Tibial artery (tissue), 4 donors: ENCODE results near the gene HMGN4.
A peak's percentile ranks its signal among the peaks of the same experiment; 100 is the strongest.

Experiments used
- DNase-seq, 2 donors: peaks; one replicate each; pipeline ENCODE4 v3.0.0-alpha.2; 2019
- H3K27ac ChIP-seq, 2 donors: fragments of 200-600 bp; sonication (generic) in 1 of 2; 1 replicate in 1 of 2; 2 replicates in 1 of 2; pipeline ENCODE4 v1.5.1; 2018 to 2019; ENCODE audit warnings: mild to moderate bottlenecking in 1 of 2
- H3K27me3 ChIP-seq, 2 donors: fragments of 200-600 bp; sonication (generic) in 1 of 2; one replicate each; pipeline versions ENCODE4 v1.5.1 to v1.6.0; 2016 to 2019
- H3K36me3 ChIP-seq, 3 donors: fragments of 200-600 bp; sonication (generic) in 2 of 3; one replicate each; pipeline ENCODE4 v1.5.1; 2016 to 2019; ENCODE audit warnings: mild to moderate bottlenecking in 2 of 3
- H3K4me1 ChIP-seq, 4 donors: fragments of 200-600 bp; sonication (generic) in 2 of 4; 1 replicate in 3 of 4; 2 replicates in 1 of 4; pipeline ENCODE4 v1.5.1; 2016 to 2019
- H3K4me3 ChIP-seq, 2 donors: fragments of 200-600 bp; sonication (generic) in 1 of 2; 1 replicate in 1 of 2; 2 replicates in 1 of 2; pipeline ENCODE4 v1.5.1; 2018 to 2019; ENCODE audit warnings: mild to moderate bottlenecking in 2 of 2
- H3K9me3 ChIP-seq, 3 donors: fragments of 200-600 bp; sonication (generic) in 1 of 3; one replicate each; pipeline ENCODE4 v1.5.1; 2016 to 2019
- intact Hi-C: fragments of 100-400 bp; cut with DNase I; formaldehyde crosslinking; loops from one replicate; pipeline ENCODE4 v1.15.0; 2023; ENCODE audit warnings: low total_unique reads
- TF ChIP-seq, protein P1 (sequence below), 2 experiments: fragments of 200-600 bp in 1 of 2; fragments of 450-650 bp in 1 of 2; IDR thresholded peaks; one replicate each; pipeline ENCODE4 v1.5.1; 2017 to 2019; ENCODE audit warnings: antibody characterized with exemption in 2 of 2, mild to moderate bottlenecking in 1 of 2, moderate library complexity in 1 of 2

HMGN4 gene

DNA sequence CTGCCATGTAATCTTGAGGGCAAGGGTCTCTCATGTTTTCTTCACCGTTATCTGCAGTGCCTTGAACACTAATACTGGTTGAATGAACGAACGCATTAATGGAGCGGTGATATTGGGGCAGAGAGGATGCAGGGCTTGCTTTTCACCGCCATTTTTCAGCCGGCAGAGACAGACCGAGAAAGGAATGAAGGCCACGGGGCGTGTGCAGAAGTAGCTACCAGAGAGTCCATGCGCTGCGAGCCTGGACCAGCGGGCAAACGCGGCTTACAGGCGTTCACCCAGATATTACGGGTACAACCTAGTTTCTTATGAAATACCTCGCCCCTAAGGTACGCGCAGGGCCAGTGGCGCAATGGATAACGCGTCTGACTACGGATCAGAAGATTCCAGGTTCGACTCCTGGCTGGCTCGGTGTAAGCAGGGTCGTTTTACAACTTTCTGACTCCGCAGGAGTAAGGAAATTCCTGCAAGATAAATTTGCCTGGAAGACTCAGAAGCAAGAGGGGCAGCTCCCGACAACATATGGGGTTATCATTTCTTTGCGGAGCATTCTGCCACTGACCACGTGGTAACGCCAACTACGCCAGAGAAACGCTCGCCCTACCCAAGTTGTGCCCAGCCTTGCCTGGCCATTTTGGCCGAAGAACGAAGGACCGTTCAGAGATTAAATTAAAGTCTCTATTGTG, 863 bp upstream of the HMGN4 start:
- H3K27ac ChIP-seq = peak overlapping the region; percentile 94 to 95
- no peaks in the 10 kb centered on the region for H3K27me3 ChIP-seq
- peaks cover 0 to 57% (median 25%) of the 10 kb centered on the region in 4 donors for H3K4me1 ChIP-seq
- H3K9me3 ChIP-seq = no peaks in the 10 kb centered on the region
- peaks cover 0 to 5% (median 5%) of the 10 kb centered on the region in 3 donors for H3K36me3 ChIP-seq
- DNase-seq = peak; percentile 93 to 97
- intact Hi-C loops = loop anchor here (2.0 to 10.0 kb wide), 2 partner anchors 17 to 937 kb away; partner anchors contain the start of gene ZNF184
- TF ChIP-seq, protein P1, sequence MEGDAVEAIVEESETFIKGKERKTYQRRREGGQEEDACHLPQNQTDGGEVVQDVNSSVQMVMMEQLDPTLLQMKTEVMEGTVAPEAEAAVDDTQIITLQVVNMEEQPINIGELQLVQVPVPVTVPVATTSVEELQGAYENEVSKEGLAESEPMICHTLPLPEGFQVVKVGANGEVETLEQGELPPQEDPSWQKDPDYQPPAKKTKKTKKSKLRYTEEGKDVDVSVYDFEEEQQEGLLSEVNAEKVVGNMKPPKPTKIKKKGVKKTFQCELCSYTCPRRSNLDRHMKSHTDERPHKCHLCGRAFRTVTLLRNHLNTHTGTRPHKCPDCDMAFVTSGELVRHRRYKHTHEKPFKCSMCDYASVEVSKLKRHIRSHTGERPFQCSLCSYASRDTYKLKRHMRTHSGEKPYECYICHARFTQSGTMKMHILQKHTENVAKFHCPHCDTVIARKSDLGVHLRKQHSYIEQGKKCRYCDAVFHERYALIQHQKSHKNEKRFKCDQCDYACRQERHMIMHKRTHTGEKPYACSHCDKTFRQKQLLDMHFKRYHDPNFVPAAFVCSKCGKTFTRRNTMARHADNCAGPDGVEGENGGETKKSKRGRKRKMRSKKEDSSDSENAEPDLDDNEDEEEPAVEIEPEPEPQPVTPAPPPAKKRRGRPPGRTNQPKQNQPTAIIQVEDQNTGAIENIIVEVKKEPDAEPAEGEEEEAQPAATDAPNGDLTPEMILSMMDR (IDR thresholded peaks at IDR 0.05) = peak in 1 of 2 experiments; percentile 14
- peak overlapping the region; percentile 75 to 86 for H3K4me3 ChIP-seq

DNA sequence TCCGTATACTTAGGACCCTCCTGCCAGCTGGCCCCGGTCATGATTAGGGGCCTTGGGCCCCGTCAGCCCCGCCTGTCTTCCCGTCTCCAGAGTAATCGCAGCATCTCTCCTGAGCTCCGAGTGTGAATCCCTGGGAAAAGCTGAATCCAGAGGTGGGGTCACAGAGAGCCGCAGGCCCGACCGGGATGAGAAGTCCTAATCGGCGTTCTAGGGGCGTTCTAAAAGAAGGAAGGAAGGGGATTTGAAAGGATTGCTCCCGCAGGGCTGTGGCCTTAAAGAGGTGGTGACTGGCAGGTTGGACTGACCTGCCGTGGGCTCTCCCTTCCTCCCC, 371 bp downstream of the HMGN4 start:
- Histone ChIP-seq H3K27me3 (no peaks in the 10 kb centered on the region), H3K9me3 (no peaks in the 10 kb centered on the region), H3K27ac (peak overlapping the region; percentile 94 to 95), H3K4me1 (peaks cover 0 to 54% (median 25%) of the 10 kb centered on the region in 4 donors), H3K4me3 (peak overlapping the region; percentile 75 to 86), H3K36me3 (peaks cover 5 to 13% (median 8%) of the 10 kb centered on the region in 3 donors)
- no peak for DNase-seq
- TF ChIP-seq, protein P1 (IDR thresholded peaks at IDR 0.05) = no peak
- intact Hi-C loops = loop anchor here (10.0 kb wide), 1 partner anchor 936 kb away; the partner anchor contains the start of gene ZNF184

DNA sequence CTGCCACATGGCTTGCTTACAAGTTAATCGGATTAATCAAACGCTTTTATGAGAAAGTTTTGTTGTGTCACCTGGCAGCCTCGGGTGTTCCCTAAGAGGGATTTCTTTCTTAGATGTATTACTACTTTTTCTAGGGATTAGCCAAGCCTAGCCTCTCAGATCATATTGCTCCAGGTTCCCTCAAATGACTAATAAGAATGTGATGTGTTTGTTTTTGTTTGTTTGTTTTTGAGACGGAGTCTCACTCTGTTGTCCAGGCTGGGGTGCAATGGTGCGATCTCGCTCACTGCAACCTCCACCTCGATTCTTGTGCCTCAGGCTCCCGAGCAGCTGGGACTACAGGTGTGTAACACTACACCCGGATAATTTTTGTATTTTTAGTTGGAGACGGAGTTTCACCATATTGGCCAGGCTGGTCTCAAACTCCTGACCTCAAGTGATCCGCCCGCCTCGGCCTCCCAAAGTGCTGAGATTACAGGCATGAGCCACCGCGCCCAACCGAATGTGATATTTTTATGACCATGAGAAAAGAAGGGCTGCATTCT, 977 bp downstream of the HMGN4 start:
- H3K27me3 ChIP-seq = no peaks in the 10 kb centered on the region
- peak overlapping the region; percentile 94 to 95 for H3K27ac ChIP-seq
- H3K9me3 ChIP-seq = no peaks in the 10 kb centered on the region
- peak overlapping the region; percentile 75 to 86 for H3K4me3 ChIP-seq
- DNase-seq = no peak
- peaks cover 0 to 52% (median 25%) of the 10 kb centered on the region in 4 donors for H3K4me1 ChIP-seq
- TF ChIP-seq, protein P1 (IDR thresholded peaks at IDR 0.05) = no peak
- intact Hi-C loops = loop anchor here (10.0 kb wide), 1 partner anchor 936 kb away; the partner anchor contains the start of gene ZNF184
- H3K36me3 ChIP-seq = peaks cover 5 to 14% (median 10%) of the 10 kb centered on the region in 3 donors

DNA sequence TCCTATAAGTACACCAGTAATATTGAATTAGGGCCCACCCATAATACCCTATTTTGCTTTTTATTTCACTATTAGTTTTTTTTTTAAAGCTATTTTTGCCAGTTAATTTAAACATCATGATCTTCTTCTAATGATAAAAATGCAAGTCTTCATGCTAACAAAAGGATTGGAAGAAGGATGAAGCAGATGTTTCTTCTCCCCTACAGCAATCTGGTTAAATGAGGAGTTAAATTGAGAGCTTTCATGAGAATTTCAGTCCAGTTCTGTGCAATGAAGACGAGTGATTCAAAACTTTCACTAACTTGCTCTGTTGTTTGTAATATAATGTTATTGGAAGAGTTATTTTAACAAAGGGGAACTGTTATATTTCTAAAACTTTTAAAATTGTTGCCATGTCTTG, 3.4 kb downstream of the HMGN4 start:
- H3K9me3 ChIP-seq = no peaks in the 10 kb centered on the region
- H3K27me3 ChIP-seq = no peaks in the 10 kb centered on the region
- no peak overlapping the region for H3K4me3 ChIP-seq
- H3K27ac ChIP-seq = no peak overlapping the region
- H3K4me1 ChIP-seq = peaks cover 0 to 29% (median 14%) of the 10 kb centered on the region in 4 donors
- TF ChIP-seq, protein P1 (IDR thresholded peaks at IDR 0.05) = no peak
- peaks cover 26 to 36% (median 30%) of the 10 kb centered on the region in 3 donors for H3K36me3 ChIP-seq
- intact Hi-C loops = no loop called here
- no peak for DNase-seq

DNA sequence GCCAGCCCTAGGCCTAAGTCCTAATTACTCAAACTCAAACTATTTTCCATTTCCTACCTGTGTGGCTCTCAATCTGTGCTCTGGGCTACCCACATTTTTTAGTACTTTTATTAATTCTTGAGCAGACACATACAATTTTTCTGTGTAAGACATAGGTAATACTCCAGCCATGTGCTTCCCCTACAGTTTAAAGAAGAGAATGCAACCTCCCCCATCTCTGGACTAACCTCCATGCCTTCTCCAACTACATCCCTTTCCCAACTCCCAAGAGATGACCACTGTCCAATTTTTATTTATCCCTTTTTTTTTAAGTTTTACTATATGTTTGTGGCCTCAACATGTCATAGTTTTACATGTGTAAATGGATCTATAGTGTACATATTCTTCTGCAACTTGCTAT, 5.8 kb downstream of the HMGN4 start:
- H3K27ac ChIP-seq = no peak overlapping the region
- H3K36me3 ChIP-seq = peaks cover 26 to 36% (median 32%) of the 10 kb centered on the region in 3 donors
- no peaks in the 10 kb centered on the region for H3K27me3 ChIP-seq
- TF ChIP-seq, protein P1 (IDR thresholded peaks at IDR 0.05) = peak in 1 of 2 experiments; percentile 19
- intact Hi-C loops = no loop called here
- H3K4me1 ChIP-seq = peaks cover 0 to 23% (median 11%) of the 10 kb centered on the region in 4 donors
- DNase-seq = no peak
- H3K9me3 ChIP-seq = no peaks in the 10 kb centered on the region
- H3K4me3 ChIP-seq = no peak overlapping the region
